ENCODE data around the gene AFMID.
A peak's percentile ranks its signal among the peaks of the same experiment; 100 is the strongest.
"Not testable (repeated sequence)": the region's sequence is repeated elsewhere in the genome, so short reads cannot be mapped to it uniquely, and the experiment has no call there.

The AFMID gene

GRCh38 chr17:78186692-78187595, at the start of gene AFMID, which contains the start of gene TK1:
Gene AFMID, plus strand, starts transcription at chr17:78187362. Its CDS starts 9 bp downstream, at chr17:78187371.
Gene TK1, minus strand, starts transcription at chr17:78187052. Its CDS starts 58 bp downstream, at chr17:78186994.
- peak; percentile 86 for DNase-seq

GRCh38 chr17:78137392-78138203, 49.6 kb upstream of the AFMID start:
- DNase-seq: peak; percentile 64

GRCh38 chr17:78138204-78139060, 48.7 kb upstream of the AFMID start:
- DNase-seq: no peak

GRCh38 chr17:78139861-78140168, 47.3 kb upstream of the AFMID start:
- DNase-seq: not testable (repeated sequence)

GRCh38 chr17:78140169-78141051, 46.8 kb upstream of the AFMID start:
- DNase-seq: peak; percentile 94

- no peak for DNase-seq
Measured at GRCh38 chr17:78141437-78142118, 45.6 kb upstream of the AFMID start.

GRCh38 chr17:78142119-78142861, 44.9 kb upstream of the AFMID start:
- peak; percentile 19 for DNase-seq

- DNase-seq: no peak
Measured at GRCh38 chr17:78143214-78144146, 43.7 kb upstream of the AFMID start.

- DNase-seq: no peak
Measured at GRCh38 chr17:78144147-78144719, 42.9 kb upstream of the AFMID start.

- no peak for DNase-seq
Measured at GRCh38 chr17:78144736-78145641, 42.2 kb upstream of the AFMID start.

GRCh38 chr17:78146471-78146869, 40.7 kb upstream of the AFMID start:
- DNase-seq: no peak

GRCh38 chr17:78146881-78147280, 40.3 kb upstream of the AFMID start:
- DNase-seq: no peak

- peak; percentile 29 for DNase-seq
Measured at GRCh38 chr17:78147315-78147998, 39.7 kb upstream of the AFMID start.

- DNase-seq: no peak
Measured at GRCh38 chr17:78148286-78149016, 38.7 kb upstream of the AFMID start.

- no peak for DNase-seq
Measured at GRCh38 chr17:78151514-78152008, 35.6 kb upstream of the AFMID start.

Data from CD4-positive, alpha-beta T cell treated with Interleukin-17A for 4 hours (primary cell).